Measurements from ENCODE around the gene EDA.

The EDA gene

GRCh38 chrX:70066646-70067045, 450.7 kb downstream of the EDA start:
- no peak for DNase-seq (ENCODE audit: low read depth)

DNA sequence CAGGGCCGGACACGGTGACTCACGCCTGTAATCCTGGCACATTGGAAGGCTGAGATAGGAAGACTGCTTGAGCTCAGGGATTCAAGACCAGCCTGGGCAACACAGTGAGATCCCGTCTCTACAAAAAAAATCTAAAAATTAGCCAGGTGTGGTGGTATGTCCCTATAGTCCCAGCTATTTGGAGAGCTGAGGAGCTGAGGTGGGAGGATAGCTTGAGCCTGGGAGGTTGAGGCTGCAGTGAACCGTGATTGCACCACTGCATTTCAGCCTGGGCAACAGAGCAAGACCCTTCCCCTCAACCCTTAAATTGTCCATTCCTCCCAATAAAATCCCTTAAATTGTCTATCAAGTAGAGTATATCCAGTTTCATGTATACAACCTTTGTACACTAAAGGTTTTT, 463.4 kb downstream of the EDA start:
- DNase-seq (ENCODE audit: low read depth), result no peak

- DNase-seq (ENCODE audit: low read depth), result no peak
Observed at GRCh38 chrX:70079870-70080269, 464.0 kb downstream of the EDA start.

DNA sequence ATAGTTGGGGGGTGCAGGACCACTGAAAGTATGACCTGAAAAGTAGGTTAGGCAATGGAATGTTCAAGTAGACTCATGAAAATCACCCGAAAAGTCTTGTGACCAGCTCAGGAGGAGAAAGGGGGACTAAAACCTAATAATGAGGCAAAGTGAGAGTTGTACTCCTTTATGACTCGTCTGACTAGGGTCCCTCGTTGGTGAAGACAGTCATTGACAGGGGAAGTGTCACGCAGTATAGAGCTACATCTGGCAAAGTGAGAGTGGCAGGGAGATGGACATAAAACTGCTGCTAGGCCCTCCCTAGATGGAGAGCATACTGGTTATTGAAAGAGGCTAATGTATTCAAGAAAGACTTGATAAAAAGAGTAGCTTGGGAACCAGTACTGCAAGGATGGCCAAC, 466.8 kb downstream of the EDA start:
- no peak for DNase-seq (ENCODE audit: low read depth)

- no peak for DNase-seq (ENCODE audit: low read depth)
Observed at GRCh38 chrX:70084592-70085240, 468.8 kb downstream of the EDA start.

GRCh38 chrX:70087857-70088630, 472.1 kb downstream of the EDA start:
- DNase-seq (ENCODE audit: low read depth), result no peak

DNA sequence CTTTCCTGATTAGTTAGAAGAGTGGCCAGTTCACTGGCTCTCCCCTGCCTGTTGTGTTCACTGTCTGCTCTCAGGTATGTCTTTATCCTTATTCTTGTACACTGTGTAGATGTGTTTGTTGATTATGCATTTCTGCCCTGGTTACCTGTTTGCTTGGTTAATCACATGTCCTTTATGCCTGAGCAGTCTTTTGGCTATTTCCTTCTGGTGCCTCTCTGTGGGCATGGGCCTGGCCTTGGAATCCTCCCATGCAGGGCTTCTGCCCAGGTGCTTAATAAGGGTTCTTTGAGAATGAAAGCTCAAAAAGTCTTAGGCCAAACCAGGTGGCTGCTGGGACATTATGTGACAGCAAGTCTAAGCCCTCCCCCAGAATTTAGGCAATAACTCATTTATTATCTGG, 472.8 kb downstream of the EDA start:
- no peak for DNase-seq (ENCODE audit: low read depth)

All from activated T-cell treated with anti-CD3 and anti-CD28 coated beads for 24 hours (primary cell).